GM23338 (cell line): ENCODE measurements around the gene ASPSCR1. TPM values are rescaled to one million over a fixed set of nuclear protein-coding genes. Genes with fewer than 3 reads are reported as not detected.

ENCODE experiments used
- ATAC-seq: fragments of 200-7000 bp; cut with Tn5 transposase; 3 replicates; pipeline ENCODE4 v1.9.1; 2020
- DNase-seq: peaks from one replicate; pipeline ENCODE4 v3.0.0-alpha.2; 2015; ENCODE audit warnings: low spot score
- H2AFZ ChIP-seq: fragments of 200-600 bp; sonication (generic); 2 replicates; pipeline ENCODE4 v1.8.0; 2016; ENCODE audit warnings: antibody characterized with exemption, mild to moderate bottlenecking, moderate library complexity
- H3F3A ChIP-seq: fragments of 200-600 bp; sonication (generic); replicated peaks from 2 replicates; pipeline ENCODE4 v1.8.0; 2017; ENCODE audit warnings: antibody characterized with exemption, mixed run types, low read depth
- H3K27ac ChIP-seq: fragments of 200-600 bp; sonication (generic); 2 replicates; pipeline ENCODE4 v1.6.1; 2016; ENCODE audit warnings: low read depth
- H3K27me3 ChIP-seq: fragments of 200-600 bp; sonication (generic); 2 replicates; pipeline ENCODE4 v1.8.0; 2016; ENCODE audit warnings: mild to moderate bottlenecking, mixed run types, moderate library complexity; ENCODE audit not compliant: insufficient read depth
- H3K36me3 ChIP-seq: fragments of 200-600 bp; sonication (generic); 2 replicates; pipeline ENCODE4 v1.8.0; 2016; ENCODE audit warnings: mild to moderate bottlenecking; ENCODE audit not compliant: insufficient read depth
- H3K4me1 ChIP-seq: fragments of 200-600 bp; sonication (generic); 2 replicates; pipeline ENCODE4 v1.8.0; 2016; ENCODE audit warnings: mild to moderate bottlenecking, moderate library complexity; ENCODE audit not compliant: insufficient read depth
- H3K4me2 ChIP-seq: fragments of 200-600 bp; sonication (generic); 2 replicates; pipeline ENCODE4 v1.7.1; 2017; ENCODE audit warnings: mixed run types
- H3K4me3 ChIP-seq: fragments of 200-600 bp; sonication (generic); 2 replicates; pipeline ENCODE4 v1.6.1; 2016; ENCODE audit warnings: mixed run types
- H3K79me2 ChIP-seq: fragments of 200-600 bp; sonication (generic); replicated peaks from 2 replicates; pipeline ENCODE4 v1.8.0; 2017; ENCODE audit warnings: mild to moderate bottlenecking; ENCODE audit not compliant: insufficient read depth
- H3K9me2 ChIP-seq: fragments of 200-600 bp; sonication (generic); 2 replicates; pipeline ENCODE4 v1.8.0; 2017; ENCODE audit not compliant: insufficient read depth
- H4K20me1 ChIP-seq: fragments of 200-600 bp; sonication (generic); replicated peaks from 2 replicates; pipeline ENCODE4 v1.8.0; 2017; ENCODE audit warnings: mild to moderate bottlenecking; ENCODE audit not compliant: insufficient read depth
- H3K27ac Mint-ChIP-seq: 2 replicates; pipeline ENCODE4 v1.8.0; 2020; ENCODE audit warnings: inconsistent platforms, mild to moderate bottlenecking, moderate library complexity, mixed read lengths
- H3K27me3 Mint-ChIP-seq: 3 replicates; pipeline ENCODE4 v1.8.0; 2022; ENCODE audit warnings: low read depth, mild to moderate bottlenecking, moderate library complexity, mixed read lengths, inconsistent platforms; ENCODE audit not compliant: insufficient read depth, poor library complexity
- H3K36me3 Mint-ChIP-seq: 3 replicates; pipeline ENCODE4 v1.8.0; 2021; ENCODE audit warnings: low read depth, mild to moderate bottlenecking, inconsistent platforms, moderate library complexity, mixed read lengths
- H3K4me1 Mint-ChIP-seq: 3 replicates; pipeline ENCODE4 v1.8.0; 2020; ENCODE audit warnings: mild to moderate bottlenecking, inconsistent platforms, mixed read lengths
- H3K4me3 Mint-ChIP-seq: 3 replicates; pipeline ENCODE4 v1.8.0; 2021; ENCODE audit warnings: moderate library complexity, mild to moderate bottlenecking, inconsistent platforms, mixed read lengths
- H3K9me3 Mint-ChIP-seq: 3 replicates; pipeline ENCODE4 v1.8.0; 2020; ENCODE audit warnings: moderate library complexity, mild to moderate bottlenecking, inconsistent platforms, mixed read lengths
- STAT1 ChIP-seq: IDR thresholded peaks from one replicate; pipeline ENCODE4 v1.6.1; 2016; ENCODE audit warnings: antibody characterized with exemption; ENCODE audit not compliant: unreplicated experiment
- polyA plus RNA-seq: library from polyadenylated mRNA; unstranded; fragments of >200 nt; fragmentation: Nextera tagmentation; extraction: Ambion mirVana; gene quantifications from 2 replicates; pipeline ENCODE4 v1.2.1, GENCODE V29; 2016
- total RNA-seq: library from RNA; depleted of rRNA; stranded (reverse); fragments of >200 nt; shearing (Covaris generic); gene quantifications from 2 replicates; pipeline ENCODE4 v1.2.3, GENCODE V29; 2014
- TF ChIP-seq, protein P1 (sequence below): fragments of 250-450 bp; sonication (Bioruptor Pico); IDR thresholded peaks from 2 replicates; pipeline ENCODE4 v1.5.0; 2020; ENCODE audit warnings: mild to moderate bottlenecking, moderate library complexity

The ASPSCR1 gene
- total and polyA plus RNA-seq, 2 experiments from 2014 or later, result 44.2 to 46.9 TPM

- TF ChIP-seq, protein P1, sequence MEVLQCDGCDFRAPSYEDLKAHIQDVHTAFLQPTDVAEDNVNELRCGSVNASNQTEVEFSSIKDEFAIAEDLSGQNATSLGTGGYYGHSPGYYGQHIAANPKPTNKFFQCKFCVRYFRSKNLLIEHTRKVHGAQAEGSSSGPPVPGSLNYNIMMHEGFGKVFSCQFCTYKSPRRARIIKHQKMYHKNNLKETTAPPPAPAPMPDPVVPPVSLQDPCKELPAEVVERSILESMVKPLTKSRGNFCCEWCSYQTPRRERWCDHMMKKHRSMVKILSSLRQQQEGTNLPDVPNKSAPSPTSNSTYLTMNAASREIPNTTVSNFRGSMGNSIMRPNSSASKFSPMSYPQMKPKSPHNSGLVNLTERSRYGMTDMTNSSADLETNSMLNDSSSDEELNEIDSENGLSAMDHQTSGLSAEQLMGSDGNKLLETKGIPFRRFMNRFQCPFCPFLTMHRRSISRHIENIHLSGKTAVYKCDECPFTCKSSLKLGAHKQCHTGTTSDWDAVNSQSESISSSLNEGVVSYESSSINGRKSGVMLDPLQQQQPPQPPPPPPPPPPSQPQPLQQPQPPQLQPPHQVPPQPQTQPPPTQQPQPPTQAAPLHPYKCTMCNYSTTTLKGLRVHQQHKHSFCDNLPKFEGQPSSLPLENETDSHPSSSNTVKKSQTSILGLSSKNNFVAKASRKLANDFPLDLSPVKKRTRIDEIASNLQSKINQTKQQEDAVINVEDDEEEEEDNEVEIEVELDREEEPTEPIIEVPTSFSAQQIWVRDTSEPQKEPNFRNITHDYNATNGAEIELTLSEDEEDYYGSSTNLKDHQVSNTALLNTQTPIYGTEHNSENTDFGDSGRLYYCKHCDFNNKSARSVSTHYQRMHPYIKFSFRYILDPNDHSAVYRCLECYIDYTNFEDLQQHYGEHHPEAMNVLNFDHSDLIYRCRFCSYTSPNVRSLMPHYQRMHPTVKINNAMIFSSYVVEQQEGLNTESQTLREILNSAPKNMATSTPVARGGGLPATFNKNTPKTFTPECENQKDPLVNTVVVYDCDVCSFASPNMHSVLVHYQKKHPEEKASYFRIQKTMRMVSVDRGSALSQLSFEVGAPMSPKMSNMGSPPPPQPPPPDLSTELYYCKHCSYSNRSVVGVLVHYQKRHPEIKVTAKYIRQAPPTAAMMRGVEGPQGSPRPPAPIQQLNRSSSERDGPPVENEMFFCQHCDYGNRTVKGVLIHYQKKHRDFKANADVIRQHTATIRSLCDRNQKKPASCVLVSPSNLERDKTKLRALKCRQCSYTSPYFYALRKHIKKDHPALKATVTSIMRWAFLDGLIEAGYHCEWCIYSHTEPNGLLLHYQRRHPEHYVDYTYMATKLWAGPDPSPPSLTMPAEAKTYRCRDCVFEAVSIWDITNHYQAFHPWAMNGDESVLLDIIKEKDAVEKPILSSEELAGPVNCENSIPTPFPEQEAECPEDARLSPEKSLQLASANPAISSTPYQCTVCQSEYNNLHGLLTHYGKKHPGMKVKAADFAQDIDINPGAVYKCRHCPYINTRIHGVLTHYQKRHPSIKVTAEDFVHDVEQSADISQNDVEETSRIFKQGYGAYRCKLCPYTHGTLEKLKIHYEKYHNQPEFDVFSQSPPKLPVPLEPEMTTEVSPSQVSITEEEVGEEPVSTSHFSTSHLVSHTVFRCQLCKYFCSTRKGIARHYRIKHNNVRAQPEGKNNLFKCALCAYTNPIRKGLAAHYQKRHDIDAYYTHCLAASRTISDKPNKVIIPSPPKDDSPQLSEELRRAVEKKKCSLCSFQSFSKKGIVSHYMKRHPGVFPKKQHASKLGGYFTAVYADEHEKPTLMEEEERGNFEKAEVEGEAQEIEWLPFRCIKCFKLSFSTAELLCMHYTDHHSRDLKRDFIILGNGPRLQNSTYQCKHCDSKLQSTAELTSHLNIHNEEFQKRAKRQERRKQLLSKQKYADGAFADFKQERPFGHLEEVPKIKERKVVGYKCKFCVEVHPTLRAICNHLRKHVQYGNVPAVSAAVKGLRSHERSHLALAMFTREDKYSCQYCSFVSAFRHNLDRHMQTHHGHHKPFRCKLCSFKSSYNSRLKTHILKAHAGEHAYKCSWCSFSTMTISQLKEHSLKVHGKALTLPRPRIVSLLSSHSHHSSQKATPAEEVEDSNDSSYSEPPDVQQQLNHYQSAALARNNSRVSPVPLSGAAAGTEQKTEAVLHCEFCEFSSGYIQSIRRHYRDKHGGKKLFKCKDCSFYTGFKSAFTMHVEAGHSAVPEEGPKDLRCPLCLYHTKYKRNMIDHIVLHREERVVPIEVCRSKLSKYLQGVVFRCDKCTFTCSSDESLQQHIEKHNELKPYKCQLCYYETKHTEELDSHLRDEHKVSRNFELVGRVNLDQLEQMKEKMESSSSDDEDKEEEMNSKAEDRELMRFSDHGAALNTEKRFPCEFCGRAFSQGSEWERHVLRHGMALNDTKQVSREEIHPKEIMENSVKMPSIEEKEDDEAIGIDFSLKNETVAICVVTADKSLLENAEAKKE (CRISPR knock-in tag), result no peak
These were observed 48.7 kb upstream of the ASPSCR1 start (continued) for GRCh38 chr17:81928544-81929252.

- Histone ChIP-seq H3K4me2 (peak overlapping the region; percentile 94), H3K9me2 (no peaks in the 10 kb centered on the region), H3K27ac (no peak overlapping the region), H3F3A (peaks cover 21% of the 10 kb centered on the region), H3K36me3 (no peaks in the 10 kb centered on the region), H3K4me1 (peaks cover 16% of the 10 kb centered on the region; the same call in 1 of the 2 replicates), H4K20me1 (peaks cover 4% of the 10 kb centered on the region), H3K79me2 (peaks cover 26% of the 10 kb centered on the region), H3K4me3 (peak overlapping the region; percentile 79; the same call in 1 of the 2 replicates), H3K27me3 (peaks cover 10% of the 10 kb centered on the region; the same call in 1 of the 2 replicates), H2AFZ (no peak overlapping the region)
- peaks cover 20% of the 10 kb centered on the region for H3K36me3 Mint-ChIP-seq
- ATAC-seq (no peak), DNase-seq (peak; percentile 29)
- H3K9me3 Mint-ChIP-seq, result no peaks in the 10 kb centered on the region
- H3K27me3 Mint-ChIP-seq, result peaks cover 28% of the 10 kb centered on the region
- H3K4me3 Mint-ChIP-seq, result peak overlapping the region; percentile 72
- H3K27ac Mint-ChIP-seq, result no peak overlapping the region
- peaks cover 20% of the 10 kb centered on the region for H3K4me1 Mint-ChIP-seq
- TF ChIP-seq, protein P1 (CRISPR knock-in tag), result no peak
- TF ChIP-seq STAT1, result no peak
These were observed 47.9 kb upstream of the ASPSCR1 start for GRCh38 chr17:81929253-81930141.
